IPS-NIHi7 (cell line): Measurements from ENCODE around the gene CREBZF.
"Not testable (repeated sequence)": the region's sequence is repeated elsewhere in the genome, so short reads cannot be mapped to it uniquely, and the experiment has no call there.

Source experiments
- DNase-seq: peaks from one replicate; pipeline ENCODE4 v3.0.0; 2012; ENCODE audit warnings: mixed read lengths; ENCODE audit errors: extremely low spot score

CREBZF gene

DNA sequence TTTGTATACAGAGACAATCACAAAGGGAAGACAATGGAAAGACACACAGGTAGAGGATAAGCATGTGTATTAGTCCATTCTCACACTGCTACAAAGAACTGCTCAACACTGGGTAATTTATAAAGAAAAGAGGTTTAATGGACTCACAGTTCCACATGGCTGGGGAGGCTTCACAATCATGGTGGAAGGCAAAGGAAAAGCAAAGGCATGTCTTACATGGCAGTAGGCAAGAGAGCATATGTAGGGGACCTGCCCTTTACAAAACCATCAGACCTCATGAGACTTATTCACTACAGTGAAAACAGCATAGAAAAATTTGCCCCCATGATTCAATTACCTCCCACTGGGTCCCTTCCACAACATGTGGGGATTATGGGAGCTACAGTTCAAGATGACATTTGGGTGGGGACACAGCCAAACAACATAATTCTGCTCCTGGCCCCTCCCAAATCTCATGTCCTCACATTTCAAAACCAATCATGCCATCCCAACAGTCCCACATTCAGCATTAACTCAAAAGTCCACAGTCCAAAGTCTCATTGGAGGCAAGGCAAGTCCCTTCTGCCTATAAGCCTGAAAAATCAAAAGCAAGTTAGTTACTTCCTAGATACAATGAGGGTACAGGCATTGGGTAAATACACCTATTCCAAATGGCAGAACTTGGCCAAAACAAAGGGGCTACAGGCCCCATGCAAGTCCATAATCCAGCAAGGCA is 6.2 kb upstream of the CREBZF start:
- DNase-seq = not testable (repeated sequence)

- no peak for DNase-seq
These were observed 3.2 kb upstream of the CREBZF start for GRCh38 chr11:85668157-85668556.

DNA sequence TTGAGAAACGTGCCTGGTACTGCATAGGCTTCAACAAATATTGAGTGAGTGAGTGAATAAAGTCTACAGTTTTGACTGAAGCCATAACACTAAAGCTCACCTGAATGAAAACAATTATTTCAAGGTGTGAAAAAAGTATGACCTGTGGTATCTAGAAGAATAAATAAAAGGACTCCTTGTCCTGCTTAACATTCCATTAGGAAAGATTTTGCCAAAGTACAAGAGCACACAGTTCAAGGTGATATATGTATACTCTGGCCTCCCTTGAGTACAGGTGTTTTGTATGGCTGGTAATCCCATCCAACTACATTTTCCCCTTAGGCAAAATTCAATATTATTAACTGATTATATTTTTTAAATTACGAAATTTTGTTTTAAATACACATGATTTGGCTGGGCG is 1.8 kb upstream of the CREBZF start:
- DNase-seq = no peak

DNA sequence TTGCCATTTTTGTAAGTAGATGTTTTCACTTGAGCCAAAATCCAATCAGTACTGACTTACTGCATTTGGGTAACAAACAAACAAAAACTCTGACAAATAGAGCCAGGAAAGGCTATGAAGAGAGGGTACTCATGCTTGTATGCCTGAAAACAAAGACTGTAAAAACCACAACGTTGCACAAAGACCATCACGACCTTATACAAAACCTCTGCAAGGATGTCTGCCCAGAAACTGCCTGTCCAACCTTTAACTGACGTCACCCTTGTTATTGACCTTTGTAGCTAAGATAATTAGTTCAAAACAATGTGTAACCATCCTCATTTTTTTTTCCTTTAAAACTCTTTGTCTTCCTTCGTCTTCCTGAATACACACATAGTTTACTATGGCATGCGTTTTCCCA is 804 bp upstream of the CREBZF start:
- DNase-seq = no peak

DNA sequence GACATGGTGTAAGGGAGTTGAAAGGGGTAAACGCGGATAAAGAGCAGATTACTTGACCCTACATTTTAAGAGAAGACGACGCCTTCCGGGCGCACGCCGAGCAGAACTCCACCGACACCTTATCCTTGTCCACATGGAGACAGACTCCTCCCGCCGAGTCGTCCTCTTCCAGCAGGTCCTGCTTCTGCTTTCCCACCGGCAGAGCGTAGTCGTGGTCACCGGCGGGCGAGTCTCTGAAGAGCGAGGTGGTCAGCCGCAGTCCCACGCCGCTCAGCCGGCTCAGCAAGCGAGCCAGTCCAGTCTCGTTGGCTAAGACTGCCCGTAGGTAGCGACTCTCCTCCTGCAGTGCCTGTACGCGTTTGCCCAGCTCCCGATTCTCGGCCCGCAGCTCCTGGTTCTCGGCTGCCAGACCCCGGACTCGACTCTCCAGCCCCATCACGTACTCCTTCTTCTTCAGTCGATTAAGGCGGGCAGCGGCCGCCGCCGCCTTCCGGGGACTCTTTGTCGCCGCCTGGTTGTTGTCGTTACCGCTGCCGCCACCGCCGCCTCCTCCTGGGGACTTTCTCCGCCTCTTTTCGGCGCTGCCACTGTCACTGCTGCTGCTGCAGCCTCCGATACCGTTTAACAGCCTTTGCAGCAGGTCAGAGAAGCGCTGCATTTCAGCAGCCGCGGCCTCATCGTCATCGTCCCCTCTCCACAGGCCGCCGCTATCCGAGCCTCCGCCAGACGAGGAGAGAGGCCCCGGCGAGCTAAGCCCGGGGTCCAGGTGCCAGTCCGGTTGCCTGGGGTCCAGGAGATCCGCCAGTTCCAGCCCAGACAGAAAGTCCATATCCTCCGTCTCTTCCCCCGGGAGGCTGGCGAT is 945 bp downstream of the CREBZF start:
- DNase-seq = peak; percentile 69

DNA sequence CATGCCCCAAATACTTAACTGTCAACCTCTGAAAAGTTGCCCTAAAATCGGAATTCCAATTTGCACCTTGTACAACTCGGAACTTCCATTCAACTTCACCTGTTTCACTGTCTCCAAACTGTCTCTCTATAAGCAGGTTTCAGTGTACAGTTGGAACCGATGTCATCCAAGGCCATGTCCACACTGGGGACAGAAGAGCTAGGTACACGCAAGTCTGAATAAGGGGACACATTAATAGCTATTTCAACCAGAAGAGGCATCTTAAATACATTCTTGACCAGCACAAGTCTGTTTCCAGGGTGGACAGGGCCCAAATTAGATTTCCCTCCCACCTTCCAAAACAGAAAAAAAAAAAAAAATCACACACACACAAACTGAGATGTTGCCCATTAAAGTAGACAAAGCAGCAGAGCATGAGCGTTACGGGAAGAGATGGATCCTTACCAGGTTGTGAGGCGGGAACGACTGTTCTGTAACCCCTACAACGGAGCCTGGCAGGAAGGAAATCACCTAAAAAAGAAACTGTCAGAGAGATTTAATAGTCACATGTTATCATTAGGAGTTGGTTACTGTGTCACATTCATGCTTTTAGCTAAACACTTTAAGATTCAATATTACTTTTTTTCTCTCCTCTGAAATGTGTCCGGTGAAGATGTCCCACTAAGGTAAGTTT is 1.7 kb downstream of the CREBZF start:
- DNase-seq = no peak

GRCh38 chr11:85661972-85662664 is 2.8 kb downstream of the CREBZF start:
- DNase-seq = no peak

DNA sequence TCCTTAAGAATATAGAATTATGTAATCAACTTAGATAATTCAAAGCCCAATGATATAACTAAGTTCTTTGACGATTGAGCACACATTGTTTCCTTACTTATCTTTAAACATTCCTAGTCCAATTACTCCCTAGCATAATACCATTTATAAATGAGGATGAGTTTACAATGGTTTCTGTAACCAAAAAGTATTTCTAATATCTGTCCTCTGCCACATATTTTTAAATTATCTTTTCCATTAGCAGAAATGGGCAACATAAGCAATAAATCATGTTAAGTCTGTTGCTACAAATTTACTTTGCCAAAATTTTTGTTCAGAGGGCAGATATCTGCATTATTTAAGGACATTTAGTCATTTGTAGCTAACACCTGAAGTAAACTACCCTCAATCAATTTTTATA is 6.7 kb downstream of the CREBZF start:
- no peak for DNase-seq

DNA sequence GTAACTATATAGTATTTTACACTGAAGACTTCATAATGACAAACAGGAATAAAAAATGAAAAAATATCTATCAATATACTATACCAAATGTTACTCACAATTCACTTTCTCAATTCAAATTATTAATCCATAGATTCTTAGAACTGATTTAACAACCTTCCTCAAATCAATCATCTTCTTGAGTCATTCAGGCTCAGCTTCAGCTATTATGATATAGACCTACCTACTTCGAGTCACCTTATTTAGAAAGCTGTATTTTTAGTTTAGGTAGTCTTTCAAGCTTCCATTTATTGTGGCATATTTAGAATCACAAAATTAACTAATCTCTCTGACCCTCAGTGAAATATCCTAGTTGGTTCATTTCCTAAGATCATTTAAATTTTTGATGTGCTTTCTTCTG is 8.2 kb downstream of the CREBZF start:
- no peak for DNase-seq

DNA sequence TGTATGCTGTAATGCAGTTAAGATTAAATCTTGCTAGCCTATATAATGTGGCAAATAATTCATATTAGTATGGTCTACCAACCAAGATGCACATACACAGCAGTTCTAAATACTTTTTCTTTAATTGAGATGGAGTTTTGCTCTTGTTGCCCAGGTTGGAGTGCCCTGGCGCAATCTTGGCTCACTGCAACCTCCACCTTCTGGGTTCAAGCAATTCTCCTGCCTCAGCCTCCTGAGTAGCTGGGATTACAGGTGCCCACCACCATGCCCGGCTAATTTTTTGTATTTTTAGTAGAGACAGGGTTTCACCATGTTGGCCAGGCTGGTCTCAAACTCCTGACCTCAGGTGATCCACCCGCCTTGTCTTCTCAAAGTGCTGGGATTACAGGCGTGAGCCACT is 10.6 kb downstream of the CREBZF start:
- DNase-seq = not testable (repeated sequence)

DNA sequence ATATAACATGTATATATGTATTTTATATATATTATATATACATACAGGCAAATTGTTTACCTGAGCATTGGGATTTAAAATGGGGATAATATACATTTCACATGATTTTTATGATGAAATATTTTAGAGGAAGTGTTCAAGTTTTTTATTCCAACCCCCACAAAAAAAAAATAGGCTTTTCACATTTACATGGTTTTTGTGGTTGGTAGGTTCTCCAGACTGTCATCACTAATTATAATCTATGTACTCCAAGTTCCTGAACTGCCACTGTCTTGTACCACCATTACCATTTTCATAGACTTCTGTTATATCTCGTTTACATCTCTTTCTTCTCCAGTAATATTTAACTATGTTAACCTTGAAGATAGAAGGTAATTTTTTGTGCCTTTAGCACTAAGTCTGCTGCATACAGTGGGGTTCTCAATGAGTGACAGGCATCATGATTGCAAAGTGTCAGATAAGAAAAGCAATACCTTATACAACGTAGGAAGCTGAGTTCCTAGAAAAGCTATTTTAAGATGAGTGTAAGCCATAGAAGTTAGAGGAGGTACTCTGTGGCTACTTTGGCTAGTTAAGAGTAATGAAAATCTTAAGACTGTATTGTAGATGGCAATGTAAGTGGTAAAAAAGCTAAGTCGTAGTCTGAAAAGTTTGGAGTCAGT is 12.0 kb downstream of the CREBZF start:
- DNase-seq = no peak

DNA sequence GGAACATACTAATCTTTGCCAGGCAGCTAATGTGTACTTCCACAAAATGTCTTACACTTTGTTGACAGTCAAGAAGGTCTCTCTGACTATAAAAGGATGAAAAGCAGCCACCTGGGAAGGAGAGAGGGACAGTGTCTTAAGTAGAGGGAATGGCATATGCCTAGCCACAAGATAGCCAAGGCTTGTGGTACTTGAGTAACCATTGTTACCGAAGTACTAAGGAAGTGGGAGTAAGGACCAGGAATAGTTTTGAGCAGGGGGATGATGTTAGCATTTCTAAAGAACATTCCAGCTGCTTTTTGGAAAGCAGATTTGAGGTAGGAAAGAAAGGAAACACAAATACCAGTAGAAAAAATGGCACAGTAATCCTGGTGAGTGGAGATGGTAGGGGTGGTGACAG is 13.8 kb downstream of the CREBZF start:
- DNase-seq = no peak

GRCh38 chr11:85647604-85648299 is 17.2 kb downstream of the CREBZF start, which contains the start of gene TMEM126A:
TMEM126A (plus strand) TSS chr11:85647967; CDS start chr11:85650256, 2,289 bp downstream.
- DNase-seq = peak; percentile 91

GRCh38 chr11:85647078-85647477 is 17.9 kb downstream of the CREBZF start:
- no peak for DNase-seq

DNA sequence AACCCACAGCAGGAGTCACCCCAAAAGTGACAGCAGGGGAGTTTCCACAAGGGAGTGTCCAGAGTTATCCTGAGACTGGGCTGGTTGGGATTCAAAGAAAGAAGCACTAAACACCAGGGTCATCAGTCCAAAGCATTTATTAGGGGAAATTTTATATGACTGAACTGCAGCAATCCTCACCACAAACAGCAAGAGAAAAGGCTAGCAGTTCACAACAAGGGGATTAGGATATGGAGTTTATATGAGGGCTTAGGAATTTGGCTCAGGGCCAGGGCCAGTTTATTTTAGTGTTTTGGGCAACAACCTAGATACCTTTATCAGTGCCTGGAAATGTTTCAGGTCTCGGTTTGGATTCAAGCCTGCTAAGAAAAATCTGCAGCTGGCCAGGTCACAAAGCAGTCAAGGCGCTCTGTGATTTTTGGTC is 21.7 kb downstream of the CREBZF start:
- no peak for DNase-seq

DNA sequence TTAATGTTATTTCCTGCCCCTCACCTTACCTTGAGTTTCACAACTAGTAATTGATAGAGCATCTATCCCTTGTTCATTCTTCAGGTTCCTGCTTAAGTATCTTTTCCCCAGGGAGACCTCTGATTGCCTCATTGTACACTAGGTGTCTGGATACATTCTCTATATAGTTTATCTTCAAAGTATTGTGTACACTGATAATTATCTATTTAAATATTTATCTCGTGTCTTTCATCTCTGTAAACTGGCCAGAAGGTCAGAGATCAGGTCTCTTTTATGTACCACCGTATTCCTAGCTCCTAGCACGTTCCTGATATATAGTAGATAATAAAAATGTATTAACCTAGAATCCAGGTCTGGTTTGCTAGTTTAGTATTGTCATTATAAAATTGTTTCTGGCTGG is 30.2 kb downstream of the CREBZF start:
- no peak for DNase-seq

GRCh38 chr11:85628771-85629341 is 36.1 kb downstream of the CREBZF start:
- DNase-seq = peak; percentile 5

DNA sequence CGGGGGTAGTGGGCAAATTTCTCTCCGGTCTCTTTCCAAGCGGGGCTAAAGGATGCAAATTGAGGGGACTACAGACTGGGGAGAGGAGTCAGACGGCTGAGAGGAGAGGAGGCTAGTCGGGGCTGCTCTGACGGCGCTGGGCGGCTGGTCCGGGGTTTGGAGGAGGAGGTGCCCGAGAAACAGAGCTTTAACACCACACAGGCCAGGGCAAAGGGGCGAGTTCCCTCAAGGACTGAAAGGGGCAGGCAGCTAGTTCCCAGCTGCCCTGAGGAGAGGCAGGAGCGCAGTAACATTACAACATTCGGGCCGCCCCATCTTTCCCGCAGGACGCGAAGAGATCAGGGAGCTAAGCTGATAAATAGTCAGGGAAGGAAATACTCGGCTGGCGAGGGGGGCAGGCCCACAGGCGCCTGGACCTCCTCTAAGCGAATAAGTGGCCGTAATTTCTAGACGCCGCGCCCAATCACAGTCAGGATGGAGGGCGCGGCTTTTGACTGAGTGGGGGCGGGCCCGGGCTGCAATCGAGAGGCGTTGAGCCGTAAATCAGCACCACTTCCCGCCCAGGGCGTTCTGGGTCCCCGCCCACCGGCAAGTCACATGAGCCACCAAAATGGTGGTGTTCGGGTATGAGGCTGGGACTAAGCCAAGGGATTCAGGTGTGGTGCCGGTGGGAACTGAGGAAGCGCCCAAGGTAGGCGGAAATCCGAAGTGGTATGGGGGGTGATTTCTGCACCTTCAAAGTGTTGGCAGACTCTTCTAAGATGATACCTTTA is 36.7 kb downstream of the CREBZF start, which contains the start of gene TMEM126B:
TSS of gene TMEM126B (plus strand) at position 596 of the 773 bp plus-strand sequence. CDS start at position 611, 15 bp downstream.
- peak; percentile 94 for DNase-seq

- peak; percentile 9 for DNase-seq
These were observed 37.5 kb downstream of the CREBZF start, which contains the start of gene DLG2 for GRCh38 chr11:85627332-85627997. DLG2 (minus strand) TSS chr11:85627344.
